Small intestine (tissue), 7 donors: ENCODE results near the gene CPSF7. TPM values are rescaled to one million over a fixed set of nuclear protein-coding genes. Genes with fewer than 3 reads are reported as not detected.

Source experiments
- DNase-seq, 2 donors: peaks; one replicate each; pipeline versions ENCODE4 v3.0.0 to v3.0.0-alpha.2; 2013
- FAIRE-seq: peaks from 2 replicates; lab custom pipeline; 2012; peaks lifted over from hg19 to GRCh38; lab: Jason Lieb, UNC
- H3K27ac ChIP-seq, 3 donors: one replicate each; pipeline ENCODE4 v1.5.1; 2013; ENCODE audit warnings: low read length in 2 of 3, mild to moderate bottlenecking in 2 of 3, control low read depth in 1 of 3, inconsistent platforms in 1 of 3, low read depth in 1 of 3, moderate library complexity in 1 of 3
- H3K27me3 ChIP-seq, 3 donors: one replicate each; pipeline ENCODE4 v1.6.1; 2013; ENCODE audit warnings: low read length in 3 of 3, inconsistent platforms in 1 of 3; ENCODE audit not compliant: control insufficient read depth in 3 of 3, insufficient read depth in 3 of 3
- H3K36me3 ChIP-seq, 3 donors: one replicate each; pipeline ENCODE4 v1.6.1; 2013; ENCODE audit warnings: low read length in 3 of 3, inconsistent platforms in 1 of 3, low read depth in 1 of 3, mild to moderate bottlenecking in 1 of 3, moderate library complexity in 1 of 3; ENCODE audit not compliant: control insufficient read depth in 3 of 3, insufficient read depth in 2 of 3
- H3K4me1 ChIP-seq, 3 donors: one replicate each; pipeline ENCODE4 v1.6.1; 2013; ENCODE audit warnings: low read length in 2 of 3, inconsistent platforms in 1 of 3, low read depth in 1 of 3, mild to moderate bottlenecking in 1 of 3, moderate library complexity in 1 of 3; ENCODE audit not compliant: control insufficient read depth in 3 of 3, insufficient read depth in 2 of 3
- H3K4me3 ChIP-seq, 3 donors: one replicate each; pipeline ENCODE4 v1.5.1; 2013; ENCODE audit warnings: low read length in 3 of 3, control low read depth in 1 of 3, inconsistent platforms in 1 of 3, low read depth in 1 of 3, mild to moderate bottlenecking in 1 of 3, moderate library complexity in 1 of 3
- H3K9me3 ChIP-seq, 2 donors: one replicate each; pipeline ENCODE4 v1.6.1; 2013; ENCODE audit warnings: low read depth in 1 of 2, low read length in 1 of 2; ENCODE audit not compliant: control insufficient read depth in 2 of 2, insufficient read depth in 1 of 2
- WGBS, 3 donors: extraction: QIAGEN DNeasy Blood & Tissue Kit; methylation state at CpG; one replicate each; pipeline ENCODE4 v1.1.7; 2013; 5-methylcytosine and 5-hydroxymethylcytosine counted together
- polyA plus RNA-seq, 4 donors: library from polyadenylated mRNA; stranded (reverse) in 3 of 4; unstranded in 1 of 4; fragments of 200-250 nt in 3 of 4; fragments of 120-200 nt in 1 of 4; gene quantifications; one replicate each; pipeline versions ENCODE4 v1.2.1 to v1.2.3, GENCODE V29; 2013
- donor health status: healthy with polysubstance abuse.
- donor health status: control.
- donor health status: control.
- donor health status: Bipolar disorder and iron deficiency.
- donor health status: healthy.

Gene CPSF7
- polyA plus RNA-seq, 4 donors = 30.3 to 91.3 (median 47.7) TPM

DNA sequence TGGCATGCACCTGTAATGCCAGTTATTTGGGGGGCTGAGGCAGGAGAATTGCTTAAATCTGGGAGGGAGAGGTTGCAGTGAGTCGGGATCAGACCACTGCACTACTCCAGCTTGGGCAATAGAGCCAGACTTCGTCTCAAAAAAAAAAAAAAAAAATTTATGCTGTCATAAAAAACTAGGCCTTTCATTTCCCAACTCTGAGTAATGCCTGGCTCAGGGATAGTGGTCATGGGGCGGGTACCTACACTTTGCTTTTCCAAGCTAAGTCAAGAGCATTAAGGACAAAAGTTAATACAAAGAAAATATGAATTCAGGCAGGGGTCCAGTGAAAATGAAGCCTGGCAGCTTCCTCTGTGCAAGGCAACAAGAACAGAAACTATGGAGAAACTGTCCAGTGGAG lies 16.3 kb downstream of the CPSF7 start:
- Histone ChIP-seq H3K36me3 (peaks cover 38 to 54% (median 38%) of the 10 kb centered on the region in 3 donors), H3K4me1 (no peaks in the 10 kb centered on the region), H3K27me3 (no peaks in the 10 kb centered on the region), H3K9me3 (no peaks in the 10 kb centered on the region), H3K27ac (no peak overlapping the region), H3K4me3 (no peak overlapping the region)
- FAIRE-seq (no peak), DNase-seq (no peak)
- WGBS, 3 donors = 62 to 76% (median 65%) methylated on average over 3 of the region's 3 CpGs

DNA sequence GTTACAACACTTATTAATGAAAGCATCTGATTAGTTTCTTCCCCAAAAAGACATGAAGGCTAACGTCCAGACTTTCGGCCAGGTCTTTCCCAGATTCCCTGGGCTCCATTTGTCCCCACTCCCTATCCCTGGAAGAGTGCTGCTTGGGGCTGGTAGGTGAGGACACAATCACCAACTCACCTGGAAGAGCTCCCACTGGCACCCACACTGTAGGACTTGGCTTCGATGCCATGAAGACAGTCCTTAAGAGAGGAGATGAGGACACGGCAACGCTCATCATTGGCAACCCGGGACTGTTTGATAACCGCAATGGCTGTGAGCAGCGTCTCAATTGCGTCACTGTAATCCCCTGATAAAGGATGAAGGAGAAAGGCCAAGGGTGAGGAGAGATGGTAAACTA lies 18.2 kb downstream of the CPSF7 start:
- FAIRE-seq = no peak
- H3K27me3 ChIP-seq = no peaks in the 10 kb centered on the region
- H3K4me3 ChIP-seq = no peak overlapping the region
- H3K9me3 ChIP-seq = no peaks in the 10 kb centered on the region
- peaks cover 29 to 65% (median 45%) of the 10 kb centered on the region in 3 donors for H3K36me3 ChIP-seq
- no peaks in the 10 kb centered on the region for H3K4me1 ChIP-seq
- no peak overlapping the region for H3K27ac ChIP-seq
- 73 to 80% (median 79%) methylated on average over 9 of the region's 9 CpGs for WGBS, 3 donors
- no peak for DNase-seq

DNA sequence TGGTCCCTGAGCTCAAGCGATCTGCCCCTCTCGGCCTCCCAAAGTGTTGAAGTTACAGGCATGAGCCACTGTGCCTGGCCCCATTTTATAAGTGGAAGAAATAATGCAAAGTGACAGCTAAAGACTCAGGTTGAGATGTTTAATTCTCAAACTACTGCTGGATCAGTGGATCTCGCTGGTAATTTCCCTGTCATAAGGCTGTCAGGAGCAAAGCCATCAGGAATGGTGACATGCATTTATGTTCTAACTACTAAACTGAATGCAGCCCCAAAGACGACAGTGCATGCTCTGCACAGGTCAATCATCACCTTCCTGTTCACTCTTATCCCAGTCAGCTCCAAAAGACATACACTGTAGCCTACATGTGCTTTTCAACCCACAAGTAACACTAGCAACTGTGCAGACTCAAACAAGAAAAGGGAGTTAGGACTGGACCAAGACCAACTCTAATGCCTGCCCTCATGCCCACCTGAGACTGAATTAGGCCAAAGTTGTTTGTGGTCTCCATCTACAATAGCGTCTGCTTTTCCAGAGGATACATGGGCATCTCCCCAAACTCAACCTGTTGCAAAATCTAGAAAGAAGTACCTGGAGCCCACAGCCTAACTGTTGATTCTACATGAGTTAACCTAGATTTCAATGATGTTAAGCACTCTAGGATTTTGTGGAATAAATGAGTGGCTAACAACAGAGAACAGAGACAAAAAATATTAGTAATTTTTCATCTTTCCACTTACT lies 22.6 kb downstream of the CPSF7 start:
- no peaks in the 10 kb centered on the region for H3K4me1 ChIP-seq
- no peak for DNase-seq
- FAIRE-seq = no peak
- peak overlapping the region in 1 of 3 donors; percentile 14 for H3K27ac ChIP-seq
- no peaks in the 10 kb centered on the region for H3K27me3 ChIP-seq
- peaks cover 32 to 58% (median 41%) of the 10 kb centered on the region in 3 donors for H3K36me3 ChIP-seq
- 94 to 95% (median 95%) methylated on average over 5 of the region's 5 CpGs for WGBS, 3 donors
- no peak overlapping the region for H3K4me3 ChIP-seq
- H3K9me3 ChIP-seq = no peaks in the 10 kb centered on the region

DNA sequence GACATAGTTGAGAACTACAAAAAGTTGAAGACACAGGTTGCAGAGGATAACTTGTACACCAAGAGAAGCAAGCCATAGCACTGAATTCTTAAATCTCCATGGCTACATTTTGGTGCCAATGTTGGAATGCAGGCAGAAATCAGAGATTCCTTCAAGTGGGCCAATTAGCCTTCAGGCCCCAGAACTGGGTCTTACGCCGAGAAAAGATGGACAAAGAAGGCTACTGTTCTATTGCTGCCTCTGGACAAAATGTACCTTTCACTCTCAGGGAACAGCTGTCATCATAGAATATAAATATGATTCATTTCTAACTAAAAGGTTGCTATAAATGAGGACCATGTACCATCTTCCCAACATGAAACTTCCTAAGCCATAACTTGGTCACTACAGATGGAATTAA lies 23.7 kb downstream of the CPSF7 start:
- FAIRE-seq = no peak
- Histone ChIP-seq H3K4me3 (no peak overlapping the region), H3K9me3 (no peaks in the 10 kb centered on the region), H3K36me3 (peaks cover 26 to 54% (median 33%) of the 10 kb centered on the region in 3 donors), H3K27me3 (no peaks in the 10 kb centered on the region), H3K4me1 (no peaks in the 10 kb centered on the region), H3K27ac (no peak overlapping the region)
- DNase-seq = no peak
- 95 to 97% (median 95%) methylated on average over 2 of the region's 2 CpGs for WGBS, 3 donors

GRCh38 chr11:61404641-61405040 lies 25.1 kb downstream of the CPSF7 start:
- Histone ChIP-seq H3K4me3 (no peak overlapping the region), H3K4me1 (no peaks in the 10 kb centered on the region), H3K9me3 (no peaks in the 10 kb centered on the region), H3K27me3 (no peaks in the 10 kb centered on the region), H3K36me3 (peaks cover 23 to 47% (median 26%) of the 10 kb centered on the region in 3 donors), H3K27ac (no peak overlapping the region)
- FAIRE-seq = no peak
- DNase-seq = no peak
- 83 to 90% (median 86%) methylated on average over 4 of the region's 4 CpGs for WGBS, 3 donors

DNA sequence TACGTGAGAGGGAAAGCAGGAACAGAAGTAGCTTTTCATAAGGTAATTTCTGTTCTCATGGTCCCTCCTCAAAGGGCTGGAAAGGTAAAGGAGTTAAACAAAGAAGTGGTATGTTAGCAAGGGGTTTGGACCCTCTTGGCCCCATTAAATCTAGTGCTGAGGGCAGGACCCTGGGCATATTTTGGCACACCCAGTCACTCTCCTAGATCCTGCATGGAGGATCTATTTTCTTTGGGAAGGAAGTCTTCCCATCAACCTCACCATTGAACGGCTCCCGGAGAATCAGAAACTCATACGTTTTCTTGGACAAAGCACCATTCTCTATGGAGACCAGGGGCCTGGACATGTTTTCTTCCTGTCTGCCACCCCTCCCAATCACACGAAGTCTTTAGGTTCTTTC lies 25.7 kb downstream of the CPSF7 start:
- DNase-seq = no peak
- Histone ChIP-seq H3K27ac (peak overlapping the region in 1 of 3 donors; percentile 5), H3K4me1 (no peaks in the 10 kb centered on the region), H3K36me3 (peaks cover 21 to 49% (median 26%) of the 10 kb centered on the region in 3 donors), H3K9me3 (no peaks in the 10 kb centered on the region), H3K4me3 (no peak overlapping the region), H3K27me3 (no peaks in the 10 kb centered on the region)
- 74 to 88% (median 84%) methylated on average over 5 of the region's 5 CpGs for WGBS, 3 donors
- FAIRE-seq = no peak

- H3K36me3 ChIP-seq = peaks cover 24 to 46% (median 26%) of the 10 kb centered on the region in 3 donors
These were observed 26.1 kb downstream of the CPSF7 start for GRCh38 chr11:61403658-61404057.

DNA sequence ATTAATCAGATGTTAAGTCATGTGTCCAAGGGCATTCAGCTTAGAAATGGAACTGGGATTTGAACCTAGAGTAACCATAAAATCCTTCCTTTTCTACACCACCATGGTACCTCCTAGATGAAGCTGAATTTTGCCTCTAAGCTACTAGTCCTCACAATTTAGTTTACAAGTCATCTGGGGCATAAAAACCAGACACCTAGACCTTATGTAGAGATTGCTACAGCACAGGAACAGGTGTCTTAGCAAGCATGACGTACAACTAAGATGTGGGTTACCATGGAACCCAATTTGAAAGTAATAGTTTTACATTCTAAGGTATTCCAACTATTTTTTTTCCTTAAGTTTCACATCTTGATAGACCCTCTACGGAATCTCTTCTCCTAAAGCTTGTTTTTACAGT lies 28.2 kb downstream of the CPSF7 start:
- H3K27ac ChIP-seq = no peak overlapping the region
- no peaks in the 10 kb centered on the region for H3K27me3 ChIP-seq
- peaks cover 14 to 46% (median 31%) of the 10 kb centered on the region in 3 donors for H3K36me3 ChIP-seq
- WGBS, 3 donors = 88 to 100% (median 94%) methylated on average over 2 of the region's 2 CpGs
- H3K4me3 ChIP-seq = no peak overlapping the region
- H3K9me3 ChIP-seq = no peaks in the 10 kb centered on the region
- no peak for DNase-seq
- FAIRE-seq = no peak
- no peaks in the 10 kb centered on the region for H3K4me1 ChIP-seq

More at GRCh38 chr11:61403658-61404057, 26.1 kb downstream of the CPSF7 start:
- Histone ChIP-seq H3K9me3 (no peaks in the 10 kb centered on the region), H3K27me3 (no peaks in the 10 kb centered on the region), H3K4me3 (no peak overlapping the region), H3K4me1 (no peaks in the 10 kb centered on the region), H3K27ac (no peak overlapping the region)
- FAIRE-seq = no peak
- DNase-seq = no peak
- WGBS, 3 donors = 94 to 97% (median 95%) methylated on average over 1 of the region's 1 CpG
